ENCODE results near the gene KIF5A. TPM values are rescaled to one million over a fixed set of nuclear protein-coding genes. Genes with fewer than 3 reads are reported as not detected.

Gene KIF5A
- total RNA-seq, 1 donor from 2014 or later = 2.5 TPM

- Mint-ChIP-seq H3K36me3 (ENCODE audit: insufficient read depth) (peaks cover 15% of the 10 kb centered on the region), H3K27me3 (peaks cover 63% of the 10 kb centered on the region), H3K4me1 (ENCODE audit: low read depth) (peaks cover 6% of the 10 kb centered on the region), H3K27ac (no peak overlapping the region), H3K4me3 (ENCODE audit: low read depth) (no peak overlapping the region), H3K9me3 (ENCODE audit: low read depth) (no peaks in the 10 kb centered on the region)
- TF ChIP-seq, protein P1, sequence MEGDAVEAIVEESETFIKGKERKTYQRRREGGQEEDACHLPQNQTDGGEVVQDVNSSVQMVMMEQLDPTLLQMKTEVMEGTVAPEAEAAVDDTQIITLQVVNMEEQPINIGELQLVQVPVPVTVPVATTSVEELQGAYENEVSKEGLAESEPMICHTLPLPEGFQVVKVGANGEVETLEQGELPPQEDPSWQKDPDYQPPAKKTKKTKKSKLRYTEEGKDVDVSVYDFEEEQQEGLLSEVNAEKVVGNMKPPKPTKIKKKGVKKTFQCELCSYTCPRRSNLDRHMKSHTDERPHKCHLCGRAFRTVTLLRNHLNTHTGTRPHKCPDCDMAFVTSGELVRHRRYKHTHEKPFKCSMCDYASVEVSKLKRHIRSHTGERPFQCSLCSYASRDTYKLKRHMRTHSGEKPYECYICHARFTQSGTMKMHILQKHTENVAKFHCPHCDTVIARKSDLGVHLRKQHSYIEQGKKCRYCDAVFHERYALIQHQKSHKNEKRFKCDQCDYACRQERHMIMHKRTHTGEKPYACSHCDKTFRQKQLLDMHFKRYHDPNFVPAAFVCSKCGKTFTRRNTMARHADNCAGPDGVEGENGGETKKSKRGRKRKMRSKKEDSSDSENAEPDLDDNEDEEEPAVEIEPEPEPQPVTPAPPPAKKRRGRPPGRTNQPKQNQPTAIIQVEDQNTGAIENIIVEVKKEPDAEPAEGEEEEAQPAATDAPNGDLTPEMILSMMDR (IDR thresholded peaks at IDR 0.05; ENCODE audit: unreplicated experiment) = no peak
- DNase-seq (ENCODE audit: low spot score, unreplicated experiment) = no peak
Observed at GRCh38 chr12:57612711-57613426, 63.0 kb downstream of the KIF5A start.

DNA sequence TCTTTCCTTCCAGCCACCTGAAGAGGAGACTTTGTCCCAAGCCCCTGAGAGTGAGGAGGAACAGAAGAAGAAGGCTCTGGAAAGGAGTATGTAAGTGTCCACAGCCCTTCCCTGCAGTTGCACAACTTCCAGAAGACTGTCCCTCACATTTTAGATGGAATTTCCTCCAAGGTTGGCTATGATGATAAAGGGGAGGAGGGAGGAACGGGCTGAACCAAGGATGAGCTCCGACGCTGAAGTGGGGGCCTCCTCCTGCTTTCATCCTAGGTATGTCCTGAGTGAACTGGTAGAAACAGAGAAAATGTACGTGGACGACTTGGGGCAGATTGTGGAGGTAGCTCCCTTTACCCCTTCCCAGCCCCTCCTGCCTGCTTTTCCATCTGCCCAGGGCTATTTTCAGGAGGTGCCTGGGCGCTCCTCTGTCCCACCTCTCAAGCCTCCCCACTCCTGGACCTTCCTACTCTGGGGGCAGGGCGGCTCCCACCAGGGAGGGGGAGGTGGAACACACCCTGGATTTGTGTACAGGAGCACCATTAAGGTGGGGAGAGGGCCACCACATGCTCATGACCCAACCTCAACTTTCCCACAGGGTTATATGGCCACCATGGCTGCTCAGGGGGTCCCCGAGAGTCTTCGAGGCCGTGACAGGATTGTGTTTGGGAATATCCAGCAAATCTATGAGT is 63.7 kb downstream of the KIF5A start:
- Mint-ChIP-seq H3K27ac (no peak overlapping the region), H3K4me1 (ENCODE audit: low read depth) (peaks cover 6% of the 10 kb centered on the region), H3K27me3 (peaks cover 68% of the 10 kb centered on the region), H3K4me3 (ENCODE audit: low read depth) (no peak overlapping the region), H3K9me3 (ENCODE audit: low read depth) (no peaks in the 10 kb centered on the region), H3K36me3 (ENCODE audit: insufficient read depth) (peaks cover 17% of the 10 kb centered on the region)
- TF ChIP-seq, protein P1 (IDR thresholded peaks at IDR 0.05; ENCODE audit: unreplicated experiment) = no peak
- DNase-seq (ENCODE audit: low spot score, unreplicated experiment) = no peak

DNA sequence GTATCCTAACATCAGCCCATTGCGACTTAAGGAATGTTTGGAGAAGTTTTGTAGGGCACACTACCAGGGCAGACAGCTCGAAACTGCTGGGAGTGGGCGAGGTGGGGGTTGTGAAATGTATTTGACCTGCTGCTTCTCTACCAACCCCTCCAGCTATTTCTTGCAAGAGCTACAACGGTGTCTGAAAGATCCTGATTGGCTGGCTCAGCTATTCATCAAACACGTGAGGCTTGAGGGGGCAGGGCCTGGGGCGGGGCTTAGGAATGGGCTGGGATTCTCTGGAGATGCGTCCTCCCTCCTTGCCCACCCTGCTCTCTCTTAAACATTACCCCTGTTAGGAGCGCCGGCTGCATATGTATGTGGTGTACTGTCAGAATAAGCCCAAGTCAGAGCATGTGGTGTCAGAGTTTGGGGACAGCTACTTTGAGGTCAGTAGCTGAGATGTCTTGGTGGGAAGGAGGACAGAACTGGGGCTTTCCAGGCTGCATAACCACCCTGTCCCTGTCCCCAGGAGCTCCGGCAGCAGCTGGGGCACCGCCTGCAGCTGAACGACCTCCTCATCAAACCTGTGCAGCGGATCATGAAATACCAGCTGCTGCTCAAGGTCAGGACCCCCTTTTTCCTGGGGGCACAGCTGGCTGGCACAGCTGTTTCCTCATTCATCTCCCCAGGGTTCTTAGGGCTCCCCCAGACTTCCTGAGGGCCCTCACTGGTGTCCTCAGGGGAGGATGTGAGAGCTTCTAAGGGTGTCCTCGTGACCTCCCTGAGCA is 64.5 kb downstream of the KIF5A start:
- Mint-ChIP-seq H3K4me3 (ENCODE audit: low read depth) (no peak overlapping the region), H3K27me3 (peaks cover 70% of the 10 kb centered on the region), H3K9me3 (ENCODE audit: low read depth) (no peaks in the 10 kb centered on the region), H3K36me3 (ENCODE audit: insufficient read depth) (peaks cover 14% of the 10 kb centered on the region), H3K27ac (no peak overlapping the region), H3K4me1 (ENCODE audit: low read depth) (peaks cover 8% of the 10 kb centered on the region)
- DNase-seq (ENCODE audit: low spot score, unreplicated experiment) = no peak
- TF ChIP-seq, protein P1 (IDR thresholded peaks at IDR 0.05; ENCODE audit: unreplicated experiment) = no peak

DNA sequence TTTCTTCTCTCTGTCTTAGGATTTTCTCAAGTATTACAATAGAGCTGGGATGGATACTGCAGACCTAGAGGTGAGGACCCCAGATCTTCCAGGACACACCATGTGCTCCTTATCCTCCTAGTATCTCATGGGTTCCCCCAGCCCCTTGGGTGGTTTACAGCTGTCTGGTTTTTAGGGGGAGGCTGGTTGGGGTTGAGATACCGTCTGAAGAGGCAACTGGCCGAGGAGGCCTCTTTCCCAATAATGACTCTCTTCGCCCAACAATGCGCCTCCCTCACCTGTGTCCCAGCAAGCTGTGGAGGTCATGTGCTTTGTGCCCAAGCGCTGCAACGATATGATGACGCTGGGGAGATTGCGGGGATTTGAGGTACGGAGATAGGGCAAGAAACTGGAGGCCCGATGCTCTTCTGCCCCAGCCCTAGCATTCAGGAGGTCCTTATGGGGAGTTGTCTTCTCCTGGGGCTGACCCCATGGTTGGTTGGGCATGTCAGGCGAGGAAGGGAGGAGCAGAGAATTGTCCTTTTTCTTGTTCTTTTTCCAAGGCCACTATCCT is 65.2 kb downstream of the KIF5A start:
- DNase-seq (ENCODE audit: low spot score, unreplicated experiment) = no peak
- H3K27me3 Mint-ChIP-seq = peaks cover 70% of the 10 kb centered on the region
- no peaks in the 10 kb centered on the region for H3K9me3 Mint-ChIP-seq (ENCODE audit: low read depth)
- H3K36me3 Mint-ChIP-seq (ENCODE audit: insufficient read depth) = peaks cover 13% of the 10 kb centered on the region
- peaks cover 6% of the 10 kb centered on the region for H3K4me1 Mint-ChIP-seq (ENCODE audit: low read depth)
- H3K4me3 Mint-ChIP-seq (ENCODE audit: low read depth) = no peak overlapping the region
- TF ChIP-seq, protein P1 (IDR thresholded peaks at IDR 0.05; ENCODE audit: unreplicated experiment) = no peak
- no peak overlapping the region for H3K27ac Mint-ChIP-seq

DNA sequence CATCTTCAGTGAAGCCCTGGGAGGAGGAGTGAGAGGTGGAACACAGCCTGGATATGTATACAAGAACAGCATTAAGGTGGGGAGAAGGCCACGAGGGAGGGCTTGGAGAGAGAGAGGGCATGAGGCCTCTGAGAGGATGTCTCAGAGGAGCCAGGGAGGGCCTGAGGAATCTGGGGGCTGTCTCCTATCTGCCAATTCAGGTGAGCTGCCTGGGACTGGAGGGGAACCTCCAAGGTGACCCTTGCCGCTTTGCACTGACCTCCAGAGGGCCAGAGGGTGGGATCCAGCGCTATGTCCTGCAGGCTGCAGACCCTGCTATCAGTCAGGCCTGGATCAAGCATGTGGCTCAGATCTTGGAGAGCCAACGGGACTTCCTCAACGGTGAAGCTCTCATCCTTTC is 65.8 kb downstream of the KIF5A start:
- no peak overlapping the region for H3K27ac Mint-ChIP-seq
- H3K9me3 Mint-ChIP-seq (ENCODE audit: low read depth) = no peaks in the 10 kb centered on the region
- peaks cover 3% of the 10 kb centered on the region for H3K4me1 Mint-ChIP-seq (ENCODE audit: low read depth)
- no peak for DNase-seq (ENCODE audit: low spot score, unreplicated experiment)
- peaks cover 71% of the 10 kb centered on the region for H3K27me3 Mint-ChIP-seq
- H3K4me3 Mint-ChIP-seq (ENCODE audit: low read depth) = no peak overlapping the region
- TF ChIP-seq, protein P1 (IDR thresholded peaks at IDR 0.05; ENCODE audit: unreplicated experiment) = no peak
- H3K36me3 Mint-ChIP-seq (ENCODE audit: insufficient read depth) = peaks cover 13% of the 10 kb centered on the region

Measured in progenitor cell of endocrine pancreas (in vitro differentiated cells).